NCI-H526 treated with DMSO at 0.1 percent for 48 hours (cell line): ENCODE measurements around the gene JAK1.
A peak's percentile ranks its signal among the peaks of the same experiment; 100 is the strongest.
"Not testable (repeated sequence)": the region's sequence is repeated elsewhere in the genome, so short reads cannot be mapped to it uniquely, and the experiment has no call there.

Source experiments
- DNase-seq: peaks from one replicate; lab custom pipeline; 2025; lab: John Stamatoyannopoulos, UW

Gene JAK1

DNA sequence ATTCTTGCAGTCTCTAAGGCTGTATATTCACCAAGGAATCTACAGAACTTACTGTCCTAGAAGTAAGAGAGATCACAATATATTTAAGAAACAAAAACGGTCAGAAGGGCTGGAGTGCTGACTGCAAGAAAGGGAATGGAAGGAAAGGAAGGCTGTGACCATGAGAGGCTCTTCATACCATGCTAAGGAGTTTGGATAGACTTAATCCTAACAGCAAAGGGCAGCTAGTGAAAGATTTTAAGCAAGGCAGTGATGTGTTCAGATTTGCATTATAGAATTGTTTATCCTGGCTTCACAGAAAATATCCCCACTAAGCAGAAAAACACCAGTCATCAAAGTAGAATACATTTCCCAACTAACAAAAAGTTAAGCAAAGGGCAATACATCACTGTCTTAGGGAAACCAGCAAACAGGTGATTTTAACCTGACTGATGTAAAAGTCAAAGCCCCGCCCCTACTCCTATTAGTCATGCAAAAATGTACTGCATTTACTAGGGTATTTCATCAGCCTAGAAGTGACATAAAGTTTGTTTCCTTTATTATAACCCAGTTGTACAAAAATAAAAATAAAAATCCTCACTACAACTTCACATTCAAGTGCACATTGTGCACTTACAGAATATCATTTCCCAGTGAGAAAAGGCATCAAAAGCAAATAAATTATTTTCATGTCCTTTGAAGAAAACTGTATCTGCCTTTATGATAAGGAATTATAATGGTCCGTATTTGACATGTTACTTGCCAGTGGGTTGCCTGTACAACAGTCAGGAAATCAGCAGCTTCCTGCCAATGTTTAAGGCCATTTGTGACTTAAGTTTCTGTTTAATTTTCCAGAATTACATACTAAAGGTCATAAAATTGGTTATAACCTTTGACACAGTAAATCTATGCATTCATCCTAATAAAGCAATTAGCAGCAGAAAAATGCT, 17.2 kb downstream of the JAK1 start:
- no peak for DNase-seq

- DNase-seq, result no peak
Observed at GRCh38 chr1:64948216-64948615, 18.1 kb downstream of the JAK1 start.

GRCh38 chr1:64946916-64947315, 19.4 kb downstream of the JAK1 start:
- DNase-seq, result no peak

GRCh38 chr1:64944913-64945312, 21.4 kb downstream of the JAK1 start:
- DNase-seq, result no peak

DNA sequence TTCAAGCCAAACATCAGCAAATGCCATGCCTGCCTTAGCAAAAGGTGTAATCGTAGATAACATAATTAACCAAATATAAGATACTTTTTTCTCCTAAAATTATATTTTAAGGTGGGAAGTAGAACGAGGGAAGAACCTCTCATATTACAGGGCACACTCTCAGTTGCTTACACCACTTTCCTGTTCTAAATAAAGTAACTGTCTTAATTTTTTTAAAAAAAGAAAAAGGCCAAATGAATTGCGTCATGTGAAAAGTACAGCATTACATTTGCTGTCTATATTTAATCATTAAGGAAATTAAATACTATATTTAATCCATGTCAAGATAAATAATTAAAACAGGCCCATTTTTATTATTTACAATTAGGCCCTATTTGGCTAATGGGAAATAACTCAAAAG, 23.7 kb downstream of the JAK1 start:
- no peak for DNase-seq

GRCh38 chr1:64942118-64942517, 24.2 kb downstream of the JAK1 start:
- peak; percentile 63 for DNase-seq

DNA sequence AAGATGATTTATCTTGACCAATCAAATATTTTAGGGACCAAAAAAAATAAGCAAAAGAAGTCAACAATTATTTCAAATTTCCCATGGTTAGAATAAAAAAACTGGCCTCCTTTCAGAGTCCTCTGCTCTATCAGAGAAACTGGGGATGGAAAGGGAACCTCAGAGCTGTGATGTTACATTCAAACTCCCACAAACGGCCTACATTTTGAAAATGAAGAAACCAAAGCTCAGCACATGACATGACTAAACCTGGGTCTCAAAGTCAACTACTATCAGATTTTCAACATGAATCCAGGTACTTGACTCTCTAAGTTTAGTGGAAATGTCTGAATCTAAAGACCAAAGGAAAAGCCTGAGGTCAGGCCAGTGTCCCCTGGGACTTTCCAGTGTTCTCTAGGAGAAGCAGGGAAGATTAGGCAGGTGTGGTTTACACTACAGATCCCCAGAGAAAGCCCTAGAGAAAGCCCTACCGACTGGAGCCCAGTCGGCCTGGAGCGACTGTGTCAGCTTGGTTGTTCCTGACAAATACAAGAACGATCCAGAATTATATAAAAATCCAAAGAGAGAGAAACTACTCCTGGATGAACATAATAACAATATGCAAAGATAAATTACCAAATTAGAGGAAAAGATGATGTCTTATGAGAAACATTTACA, 24.8 kb downstream of the JAK1 start:
- DNase-seq, result peak; percentile 63

DNA sequence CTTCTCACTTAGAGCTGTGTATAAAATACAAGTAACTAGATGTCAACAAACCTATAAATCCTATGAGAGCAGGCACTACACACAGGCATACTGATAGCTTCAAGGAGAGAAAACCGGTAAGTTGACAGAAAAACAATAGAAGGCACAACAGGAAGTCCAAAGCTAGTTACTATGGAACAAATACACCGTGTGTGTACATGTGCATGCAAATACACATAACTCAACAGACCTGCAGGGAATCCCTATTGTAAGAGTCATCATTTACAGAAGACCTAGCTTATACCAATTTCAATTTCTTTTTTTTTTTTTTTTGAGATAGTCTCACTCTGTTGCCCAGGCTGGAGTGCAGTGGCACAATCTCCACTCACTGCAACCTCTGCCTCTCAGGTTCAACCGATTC, 26.3 kb downstream of the JAK1 start:
- DNase-seq, result peak; percentile 47

DNA sequence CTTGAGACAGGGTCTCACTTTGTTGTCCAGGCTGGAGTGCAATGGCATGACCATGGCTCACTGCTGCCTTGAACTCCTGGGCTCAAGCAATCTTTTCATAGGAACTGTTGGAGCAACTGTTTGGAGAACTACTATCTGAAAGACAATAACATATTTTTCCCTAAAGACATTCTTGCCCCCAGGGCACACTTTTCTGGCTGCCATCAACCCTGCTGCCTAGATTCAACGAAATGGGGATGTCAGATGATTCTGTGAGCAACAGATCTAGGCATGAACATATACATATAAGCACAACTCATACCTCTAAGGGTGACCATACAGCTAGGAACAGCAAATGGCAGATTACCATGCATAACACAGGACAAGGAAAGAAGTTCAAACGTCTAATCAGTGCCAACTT, 27.4 kb downstream of the JAK1 start:
- no peak for DNase-seq

DNA sequence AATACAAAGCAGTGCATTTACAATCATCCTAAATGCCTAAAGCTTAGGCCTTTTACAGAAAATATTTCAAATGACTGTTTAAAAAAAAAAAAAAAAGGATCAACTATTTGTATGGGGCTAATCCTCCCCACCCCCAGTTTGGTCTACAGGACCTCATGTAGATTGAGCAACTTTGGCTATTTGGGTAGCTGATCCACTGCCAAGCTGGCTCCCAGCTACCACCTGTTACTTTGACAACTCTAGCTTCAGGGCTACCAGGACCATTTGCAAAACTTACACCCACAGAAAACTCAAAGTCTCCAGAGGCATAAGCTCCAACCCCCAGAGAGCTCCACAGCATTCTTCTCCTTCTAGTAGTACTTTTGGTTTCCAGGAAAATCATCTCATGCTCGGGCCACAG, 29.4 kb downstream of the JAK1 start:
- DNase-seq, result no peak

DNA sequence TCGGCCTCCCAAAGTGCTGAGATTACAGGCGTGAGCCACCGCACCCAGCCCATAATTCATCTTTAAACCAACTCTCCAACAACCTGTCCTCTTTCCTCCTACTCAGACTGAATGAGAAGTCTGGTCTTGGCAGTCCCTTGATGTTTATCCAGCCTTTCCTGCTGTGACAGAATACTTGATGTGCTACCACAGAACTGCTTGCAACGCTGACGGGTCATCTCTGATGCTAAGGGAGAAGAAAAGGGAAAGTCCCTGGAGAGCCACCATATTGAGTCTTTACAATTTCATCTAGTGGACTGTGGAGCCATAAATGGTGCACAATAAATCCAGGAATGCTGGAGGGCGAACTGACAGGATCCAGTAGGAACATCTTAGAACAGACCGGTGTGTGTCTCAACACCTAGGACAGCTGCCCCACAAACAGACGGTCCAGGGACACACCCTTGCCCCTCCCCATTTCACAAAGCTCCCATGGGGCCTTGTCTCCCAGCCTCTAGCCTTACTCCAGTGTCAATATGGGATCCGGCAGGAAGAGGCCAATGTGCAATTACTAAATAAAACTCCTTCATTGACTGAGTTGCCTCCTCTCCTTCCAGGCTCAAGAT, 30.7 kb downstream of the JAK1 start:
- no peak for DNase-seq

- no peak for DNase-seq
Observed at GRCh38 chr1:64934878-64935275, 31.5 kb downstream of the JAK1 start.

GRCh38 chr1:64934115-64934877, 32.1 kb downstream of the JAK1 start:
- DNase-seq, result peak; percentile 26

- peak; percentile 53 for DNase-seq
Observed at GRCh38 chr1:64933296-64934070, 32.9 kb downstream of the JAK1 start.

DNA sequence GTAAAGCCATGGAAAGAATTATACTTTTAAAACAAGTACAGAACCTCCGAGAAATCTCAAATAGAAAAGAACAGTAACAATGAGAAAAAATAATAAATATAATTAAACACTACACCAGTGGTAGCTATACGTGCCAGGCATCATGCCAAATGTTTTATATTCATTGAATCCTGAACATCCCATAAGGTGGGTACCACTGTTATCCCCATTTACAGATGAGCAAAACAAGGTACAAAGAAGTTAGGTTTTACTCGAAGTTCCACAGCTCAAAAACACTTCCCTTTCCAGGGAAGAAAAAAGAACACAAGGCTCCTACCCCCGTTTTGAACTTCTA, 33.4 kb downstream of the JAK1 start:
- DNase-seq, result no peak

DNA sequence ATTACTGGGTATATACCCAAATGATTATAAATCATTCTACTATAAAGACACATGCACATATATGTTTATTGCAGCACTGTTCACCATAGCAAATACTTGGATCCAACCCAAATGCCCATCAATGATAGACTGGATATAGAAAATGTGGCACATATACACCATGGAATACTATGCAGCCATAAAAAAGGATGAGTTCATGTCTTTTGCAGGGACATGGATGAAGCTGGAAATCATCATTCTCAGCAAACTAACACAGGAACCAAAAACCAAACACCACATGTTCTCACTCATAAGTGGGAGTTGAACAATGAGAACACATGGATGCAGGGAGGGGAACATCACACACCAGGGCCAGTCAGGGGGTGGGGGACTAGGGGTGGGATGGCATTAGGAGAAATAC, 35.7 kb downstream of the JAK1 start:
- DNase-seq, result not testable (repeated sequence)

DNA sequence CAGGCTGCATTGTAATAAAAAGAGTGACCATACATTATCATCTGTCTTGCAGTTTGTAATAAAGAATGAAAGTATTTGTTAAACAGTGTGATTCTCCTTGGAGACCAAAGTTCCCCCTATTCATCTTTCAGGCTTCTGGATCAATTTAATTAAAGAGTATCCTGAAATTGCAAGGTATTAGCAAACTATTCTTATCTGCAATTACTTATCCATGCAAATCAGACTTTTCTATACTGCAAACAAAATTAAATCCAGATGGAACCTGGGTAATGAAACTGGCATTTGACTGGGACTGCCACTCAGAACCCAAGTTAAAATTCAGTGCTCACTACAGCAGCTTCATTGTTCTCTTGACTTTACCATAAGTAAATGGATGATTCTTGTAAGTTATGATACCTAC, 37.1 kb downstream of the JAK1 start:
- DNase-seq, result peak; percentile 100

GRCh38 chr1:64928325-64928724, 38.0 kb downstream of the JAK1 start:
- peak; percentile 47 for DNase-seq

- no peak for DNase-seq
Observed at GRCh38 chr1:64925594-64925993, 40.8 kb downstream of the JAK1 start.

DNA sequence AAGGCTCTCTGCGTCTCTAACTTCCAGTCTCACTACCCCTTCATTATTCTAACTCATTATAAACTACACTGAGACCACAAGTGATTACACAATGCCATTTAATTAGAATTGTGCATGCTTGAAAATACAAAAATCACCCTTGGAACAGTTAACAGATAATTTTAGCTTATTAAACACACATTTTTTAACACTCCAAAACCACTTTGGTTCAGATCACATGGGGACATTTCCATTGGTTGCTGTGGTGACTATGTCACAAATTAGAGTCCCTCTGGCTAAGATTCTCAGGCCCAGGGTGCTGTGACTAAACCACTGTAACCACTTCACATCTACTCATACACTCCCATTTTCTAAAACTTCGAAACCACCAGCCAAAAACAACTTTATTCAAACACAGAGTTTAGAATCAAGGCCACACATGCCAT, 43.0 kb downstream of the JAK1 start:
- DNase-seq, result no peak

GRCh38 chr1:64922336-64922735, 44.0 kb downstream of the JAK1 start:
- no peak for DNase-seq

DNA sequence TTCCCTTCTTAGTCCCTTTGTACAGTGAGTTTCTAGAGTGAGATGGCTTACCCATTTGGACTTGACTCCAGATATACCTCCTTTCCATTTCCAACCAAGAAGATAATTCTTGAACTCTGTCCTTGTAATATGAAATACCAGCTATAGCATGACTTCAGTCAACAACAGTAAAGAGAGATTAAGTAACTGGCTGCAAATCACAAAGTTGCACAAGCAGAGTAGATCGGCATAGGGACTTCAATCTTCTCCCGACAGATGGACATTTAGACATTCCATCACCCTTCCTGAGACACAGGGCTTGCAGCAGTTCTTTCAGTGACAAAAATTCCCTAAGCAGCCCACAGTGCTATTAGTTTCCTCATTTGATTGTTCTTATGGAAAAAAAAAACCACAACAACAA, 44.6 kb downstream of the JAK1 start:
- DNase-seq, result no peak
